Keratinocyte (primary cell): ENCODE data around the gene TNPO2. TPM values are rescaled to one million over a fixed set of nuclear protein-coding genes. Genes with fewer than 3 reads are reported as not detected.

Experiments
- DNase-seq: peaks from one replicate; pipeline ENCODE4 v3.0.0-alpha.2; 2011; ENCODE audit warnings: low read depth, missing footprints, low spot score
- FAIRE-seq: peaks from 2 replicates; lab custom pipeline; 2011; peaks lifted over from hg19 to GRCh38; lab: Jason Lieb, UNC
- H2AFZ ChIP-seq: 2 replicates; pipeline ENCODE4 v1.6.0; 2012; ENCODE audit warnings: low read length, control low read depth, inconsistent platforms; ENCODE audit not compliant: control insufficient read depth
- H3K27ac ChIP-seq: 2 replicates; pipeline ENCODE4 v1.5.1; 2011; ENCODE audit warnings: low read length; ENCODE audit not compliant: control insufficient read depth, insufficient read depth
- H3K27me3 ChIP-seq: 3 replicates; pipeline ENCODE4 v1.6.0; 2011; ENCODE audit warnings: low read length; ENCODE audit not compliant: control insufficient read depth, insufficient read depth; ENCODE audit errors: extremely low read depth
- H3K36me3 ChIP-seq, 2 experiments: 2 replicates in 1 of 2; 3 replicates in 1 of 2; pipeline ENCODE4 v1.5.1; 2011; ENCODE audit warnings: low read length in 2 of 2, mild to moderate bottlenecking in 1 of 2; ENCODE audit not compliant: control insufficient read depth in 2 of 2, insufficient read depth in 2 of 2; ENCODE audit errors: extremely low read depth in 1 of 2
- H3K4me1 ChIP-seq: 3 replicates; pipeline ENCODE4 v1.5.1; 2011; ENCODE audit warnings: low read length; ENCODE audit not compliant: control insufficient read depth, insufficient read depth; ENCODE audit errors: extremely low read depth
- H3K4me2 ChIP-seq: 3 replicates; pipeline ENCODE4 v1.6.0; 2011; ENCODE audit warnings: low read depth, low read length; ENCODE audit not compliant: control insufficient read depth, insufficient read depth; ENCODE audit errors: extremely low read depth
- H3K4me3 ChIP-seq, 3 experiments: fragments of 200-600 bp in 1 of 3; sonication (generic) in 1 of 3; 2 replicates in 2 of 3; 3 replicates in 1 of 3; pipeline ENCODE4 v1.5.1; 2011 to 2016; ENCODE audit warnings: low read length in 3 of 3, mild to moderate bottlenecking in 3 of 3, control low read depth in 2 of 3, inconsistent platforms in 1 of 3, low read depth in 1 of 3, mixed read lengths in 1 of 3, mixed run types in 1 of 3, moderate library complexity in 1 of 3; ENCODE audit not compliant: control insufficient read depth in 2 of 3, insufficient read depth in 2 of 3; ENCODE audit errors: extremely low read depth in 1 of 3
- H3K79me2 ChIP-seq: 2 replicates; pipeline ENCODE4 v1.6.0; 2012; ENCODE audit warnings: low read length; ENCODE audit not compliant: control insufficient read depth, insufficient read depth
- H3K9ac ChIP-seq: 3 replicates; pipeline ENCODE4 v1.6.0; 2011; ENCODE audit warnings: low read length; ENCODE audit not compliant: control insufficient read depth, insufficient read depth; ENCODE audit errors: extremely low read depth
- H3K9me1 ChIP-seq: 3 replicates; pipeline ENCODE4 v1.6.0; 2011; ENCODE audit warnings: low read length; ENCODE audit not compliant: control insufficient read depth, insufficient read depth; ENCODE audit errors: extremely low read depth
- H3K9me3 ChIP-seq: 2 replicates; pipeline ENCODE4 v1.5.1; 2012; ENCODE audit warnings: low read depth, low read length; ENCODE audit not compliant: control insufficient read depth
- H4K20me1 ChIP-seq: 3 replicates; pipeline ENCODE4 v1.6.0; 2011; ENCODE audit warnings: low read length; ENCODE audit not compliant: control insufficient read depth, insufficient read depth; ENCODE audit errors: extremely low read depth
- CTCF ChIP-seq, 3 experiments: IDR thresholded peaks in 1 of 3; conservative IDR thresholded peaks in 1 of 3; optimal IDR thresholded peaks in 1 of 3; 2 replicates in 2 of 3; 3 replicates in 1 of 3; pipeline versions ENCODE3 to v1.5.1; 2011; ENCODE audit warnings: low read length in 3 of 3, mild to moderate bottlenecking in 3 of 3, moderate library complexity in 2 of 3, control low read depth in 1 of 3, inconsistent platforms in 1 of 3; ENCODE audit not compliant: insufficient read depth in 2 of 3; ENCODE audit errors: extremely low read depth in 1 of 3
- EZH2 ChIP-seq: IDR thresholded peaks from one replicate; pipeline ENCODE4 v1.6.1; 2012; ENCODE audit warnings: inconsistent platforms, mild to moderate bottlenecking, low read length, moderate library complexity
- dilution Hi-C: fragments of 300-500 bp; cut with MboI; formaldehyde crosslinking; loops from one replicate; pipeline ENCODE4 v1.7.0; 2020; ENCODE audit warnings: low sequenced_read_pairs; ENCODE audit not compliant: extremely low pct_ligation_motif_present
- polyA plus RNA-seq, 5 experiments: library from polyadenylated mRNA; depleted of rRNA in 3 of 5; stranded (reverse) in 3 of 5; stranded (forward) in 1 of 5; unstranded in 1 of 5; fragments of >200 nt; gene quantifications; 1 replicate in 1 of 5; 2 replicates in 3 of 5; 3 replicates in 1 of 5; pipeline versions ENCODE4 v1.2.1 to v1.2.3, GENCODE V29; 2011 to 2012; ENCODE audit warnings: missing spikeins in 2 of 5, low read depth in 1 of 5, low replicate concordance in 1 of 5

TNPO2 gene
- polyA plus RNA-seq, 1 donor (not counting 4 experiments of a cell fraction or from before 2014, with no cell fraction given), result 75.3 TPM

GRCh38 chr19:12672744-12673143 is 51.0 kb downstream of the TNPO2 start:
- no peaks in the 10 kb centered on the region for H3K9me3 ChIP-seq
- no peak overlapping the region for H3K4me3 ChIP-seq
- no peaks in the 10 kb centered on the region for H3K27me3 ChIP-seq
- dilution Hi-C loops, result no loop called here
- no peak overlapping the region for H3K9ac ChIP-seq
- H4K20me1 ChIP-seq, result peaks cover 4% of the 10 kb centered on the region
- FAIRE-seq, result no peak
- peaks cover 20 to 31% of the 10 kb centered on the region in 2 experiments for H3K36me3 ChIP-seq
- no peak overlapping the region for H2AFZ ChIP-seq
- TF ChIP-seq CTCF (optimal IDR thresholded peaks at IDR 0.05 in 1 of 3, IDR thresholded peaks at IDR 0.05 in 1 of 3, conservative IDR thresholded peaks at IDR 0.05 in 1 of 3; ENCODE audit: extremely low read depth in 1 of 3, insufficient read depth in 2 of 3, low read length in 3 of 3), result no peak
- TF ChIP-seq EZH2, result no peak
- H3K79me2 ChIP-seq, result peaks cover 31% of the 10 kb centered on the region
- H3K4me2 ChIP-seq, result no peak overlapping the region
- DNase-seq, result no peak
- no peak overlapping the region for H3K27ac ChIP-seq
- peaks cover 18% of the 10 kb centered on the region for H3K4me1 ChIP-seq
- no peaks in the 10 kb centered on the region for H3K9me1 ChIP-seq

GRCh38 chr19:12670159-12670928 is 53.4 kb downstream of the TNPO2 start:
- peaks cover 46% of the 10 kb centered on the region for H3K79me2 ChIP-seq
- H3K9me3 ChIP-seq, result no peaks in the 10 kb centered on the region
- no peaks in the 10 kb centered on the region for H4K20me1 ChIP-seq
- H3K27me3 ChIP-seq, result no peaks in the 10 kb centered on the region
- DNase-seq, result no peak
- peak overlapping the region; percentile 68 to 100 (median 91) for H3K4me3 ChIP-seq
- peaks cover 11 to 22% of the 10 kb centered on the region in 2 experiments for H3K36me3 ChIP-seq
- H3K9me1 ChIP-seq, result no peaks in the 10 kb centered on the region
- peak overlapping the region; percentile 95 for H3K4me2 ChIP-seq
- peak overlapping the region; percentile 92 for H2AFZ ChIP-seq
- peaks cover 34% of the 10 kb centered on the region for H3K4me1 ChIP-seq
- TF ChIP-seq CTCF (optimal IDR thresholded peaks at IDR 0.05 in 1 of 3, IDR thresholded peaks at IDR 0.05 in 1 of 3, conservative IDR thresholded peaks at IDR 0.05 in 1 of 3; ENCODE audit: extremely low read depth in 1 of 3, insufficient read depth in 2 of 3, low read length in 3 of 3) (no peak), EZH2 (no peak)
- FAIRE-seq, result no peak
- H3K27ac ChIP-seq, result peak overlapping the region; percentile 99
- H3K9ac ChIP-seq, result peak overlapping the region; percentile 94
- dilution Hi-C loops, result no loop called here
